Left kidney (tissue), 2 donors: ENCODE data around the gene TXNRD2. TPM values are rescaled to one million over a fixed set of nuclear protein-coding genes. Genes with fewer than 3 reads are reported as not detected.

ENCODE experiments used
- DNase-seq: peaks from one replicate; pipeline ENCODE4 v3.0.0-alpha.2; 2013
- polyA plus RNA-seq: library from polyadenylated mRNA; unstranded; fragments of 120-200 nt; gene quantifications from one replicate; pipeline ENCODE4 v1.2.1, GENCODE V29; 2013; ENCODE audit not compliant: insufficient read length

The TXNRD2 gene
- polyA plus RNA-seq, 1 donor = 27.7 TPM

- no peak for DNase-seq
These were observed 77.0 kb downstream of the TXNRD2 start for GRCh38 chr22:19864538-19865106.

DNA sequence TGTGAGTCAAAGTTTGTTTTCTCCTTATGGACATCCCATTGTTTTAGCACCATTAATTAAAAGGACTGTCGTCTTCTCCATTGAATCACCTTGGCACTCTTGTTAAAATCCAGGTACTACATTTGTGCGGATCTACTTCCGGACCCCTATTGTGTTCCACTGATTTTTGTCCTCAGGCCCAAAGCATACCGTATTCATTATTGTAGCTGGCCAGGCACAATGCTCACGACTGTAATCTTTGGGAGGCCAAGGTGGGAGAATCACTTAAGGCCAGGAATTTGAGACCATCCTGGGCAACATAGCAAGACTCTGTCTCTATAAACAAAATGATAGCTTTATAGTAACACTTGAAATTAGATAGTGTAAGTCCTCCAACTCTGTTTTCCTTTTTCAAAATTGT is 78.0 kb downstream of the TXNRD2 start:
- no peak for DNase-seq

DNA sequence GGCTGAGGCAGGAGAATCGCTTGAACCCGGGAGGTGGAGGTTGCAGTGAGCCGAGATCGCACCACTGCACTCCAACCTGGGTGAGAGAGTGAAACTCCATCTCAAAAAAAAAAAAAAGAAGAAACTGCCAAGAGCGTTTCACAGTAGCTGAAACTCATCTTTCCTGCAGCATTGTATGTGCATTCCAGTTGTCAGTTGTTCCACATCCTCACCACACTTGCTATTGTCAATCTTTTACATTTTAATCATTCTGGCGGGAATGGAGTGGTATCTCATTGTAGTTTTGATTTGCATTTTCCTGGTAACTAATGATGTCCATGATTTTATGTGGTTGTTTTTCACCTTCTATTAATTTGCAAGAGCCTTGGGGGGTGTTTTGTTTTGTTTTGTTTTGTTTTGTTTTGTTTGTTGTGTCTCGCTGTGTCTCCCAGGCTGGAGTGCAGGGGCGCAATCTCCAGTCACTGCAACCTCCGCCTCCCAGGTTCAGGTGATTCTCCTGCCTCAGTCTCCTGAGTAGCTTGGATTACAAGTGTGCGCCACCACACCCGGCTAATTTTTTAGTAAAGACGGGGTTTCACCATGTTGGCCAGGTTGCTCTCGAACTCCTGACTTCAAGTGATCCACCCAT is 78.9 kb downstream of the TXNRD2 start:
- DNase-seq = no peak

GRCh38 chr22:19859861-19860510 is 81.6 kb downstream of the TXNRD2 start:
- DNase-seq = no peak

GRCh38 chr22:19857382-19857781 is 84.2 kb downstream of the TXNRD2 start:
- DNase-seq = no peak

GRCh38 chr22:19855504-19856409 is 85.9 kb downstream of the TXNRD2 start:
- peak; percentile 59 for DNase-seq

- peak; percentile 96 for DNase-seq
These were observed 86.7 kb downstream of the TXNRD2 start, which contains the start of the genes GNB1L and RTL10 for GRCh38 chr22:19854778-19855503. Gene GNB1L, minus strand, starts transcription at chr22:19854874. Its CDS starts 33,519 bp downstream, at chr22:19821355. Gene RTL10, minus strand, starts transcription at chr22:19854874. Its CDS starts 2,613 bp downstream, at chr22:19852261.

DNA sequence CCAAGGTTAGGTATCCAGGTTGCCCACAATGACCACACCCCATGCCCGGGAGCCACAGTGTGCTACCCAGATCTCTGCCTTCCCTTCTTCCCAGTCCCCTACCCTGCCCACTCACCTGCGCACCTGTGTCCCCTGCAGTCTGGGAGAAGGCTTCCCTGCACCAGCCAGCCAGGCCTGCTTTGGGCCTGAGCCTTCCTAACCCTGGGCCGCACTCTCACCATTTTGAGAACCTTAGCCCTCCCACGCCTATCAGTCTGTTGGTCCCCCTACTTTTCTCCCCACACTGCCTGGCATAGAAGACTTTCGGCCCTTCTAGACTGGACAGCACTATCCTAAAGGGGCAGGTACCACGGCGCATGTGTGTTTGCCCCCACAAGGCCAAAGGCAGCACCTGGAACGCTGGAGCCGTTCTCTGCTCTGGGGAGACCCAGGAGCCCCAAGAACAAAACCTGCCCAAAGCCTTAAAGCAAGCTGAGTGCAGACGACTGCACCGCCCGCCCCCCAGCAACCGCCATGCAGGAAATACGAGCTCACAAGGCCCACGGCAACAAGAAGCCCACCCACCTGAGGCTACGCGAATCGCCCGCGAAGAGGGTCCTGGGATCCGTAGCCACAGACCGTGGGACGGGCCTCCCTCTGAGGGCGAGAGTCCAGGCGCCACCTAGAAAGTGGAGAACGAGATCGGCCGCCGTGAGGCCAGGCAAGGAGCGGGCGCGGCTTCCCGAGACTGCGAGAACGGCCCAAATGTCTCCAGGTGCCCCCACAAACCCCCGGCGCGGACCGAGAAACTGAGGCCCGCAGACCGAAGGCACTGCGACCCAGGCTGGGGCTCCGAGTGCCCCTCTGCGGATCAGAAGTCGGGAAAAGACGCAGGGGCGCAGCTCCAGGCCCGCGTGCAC is 87.5 kb downstream of the TXNRD2 start:
- no peak for DNase-seq

DNA sequence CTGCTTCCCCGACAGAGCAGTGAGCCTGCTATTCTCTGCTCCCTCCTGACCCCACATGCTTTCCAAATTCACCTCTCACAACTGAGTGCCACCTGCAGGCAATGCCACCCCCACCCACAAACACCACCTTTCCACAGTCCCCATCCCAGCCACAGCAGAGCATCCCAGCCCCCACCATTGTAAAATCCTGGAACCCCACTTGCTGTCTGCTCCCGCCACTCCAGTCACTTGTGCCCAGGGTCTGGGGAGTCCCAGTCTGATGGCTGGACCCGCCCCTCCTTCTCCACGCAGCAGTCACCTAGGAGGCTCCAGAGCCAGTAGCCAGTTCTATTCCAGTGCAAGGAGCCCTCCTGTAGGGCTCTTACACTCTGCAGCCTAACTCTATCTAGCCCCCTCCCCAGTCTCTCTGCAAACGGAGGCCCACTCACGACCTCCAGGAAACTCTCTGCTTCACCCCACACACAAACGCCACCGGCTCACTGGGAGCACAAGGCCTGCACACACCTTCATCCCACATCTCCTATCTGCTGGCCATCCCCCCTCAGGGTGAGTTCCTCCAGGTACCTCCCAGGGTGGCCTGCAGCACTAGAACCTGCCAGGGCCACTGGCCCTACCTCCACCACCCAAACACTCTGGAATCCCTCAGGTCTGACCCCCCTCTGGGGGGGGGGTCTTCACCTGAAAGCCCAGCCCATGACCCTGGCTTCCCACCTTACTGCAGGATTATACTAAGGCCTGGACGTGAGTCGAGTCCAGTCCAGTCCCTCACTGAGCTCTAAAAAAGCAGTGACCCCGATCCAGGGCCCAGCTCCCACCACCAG is 88.3 kb downstream of the TXNRD2 start:
- DNase-seq = no peak

- no peak for DNase-seq
These were observed 89.3 kb downstream of the TXNRD2 start for GRCh38 chr22:19852177-19852781.

- DNase-seq = no peak
These were observed 90.1 kb downstream of the TXNRD2 start for GRCh38 chr22:19851291-19852176.

DNA sequence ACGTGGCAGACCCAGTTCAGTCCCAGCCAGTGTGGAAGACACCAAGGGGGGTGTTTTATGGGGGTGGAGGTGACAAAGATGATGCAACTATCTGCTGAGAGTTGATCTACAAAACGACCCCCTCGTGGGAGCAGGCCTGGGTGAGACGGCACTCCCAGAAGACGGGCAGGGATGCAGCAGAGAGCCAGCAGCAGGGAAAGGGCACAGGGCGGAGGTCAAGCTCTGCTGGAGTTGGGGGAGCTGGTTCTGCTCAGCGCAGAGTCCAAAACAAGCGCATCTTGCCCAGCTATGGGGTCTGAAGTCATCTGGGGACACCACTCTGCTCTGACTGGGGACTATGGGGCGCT is 90.9 kb downstream of the TXNRD2 start:
- DNase-seq = no peak

- DNase-seq = peak; percentile 31
These were observed 91.5 kb downstream of the TXNRD2 start for GRCh38 chr22:19849835-19850762.

DNA sequence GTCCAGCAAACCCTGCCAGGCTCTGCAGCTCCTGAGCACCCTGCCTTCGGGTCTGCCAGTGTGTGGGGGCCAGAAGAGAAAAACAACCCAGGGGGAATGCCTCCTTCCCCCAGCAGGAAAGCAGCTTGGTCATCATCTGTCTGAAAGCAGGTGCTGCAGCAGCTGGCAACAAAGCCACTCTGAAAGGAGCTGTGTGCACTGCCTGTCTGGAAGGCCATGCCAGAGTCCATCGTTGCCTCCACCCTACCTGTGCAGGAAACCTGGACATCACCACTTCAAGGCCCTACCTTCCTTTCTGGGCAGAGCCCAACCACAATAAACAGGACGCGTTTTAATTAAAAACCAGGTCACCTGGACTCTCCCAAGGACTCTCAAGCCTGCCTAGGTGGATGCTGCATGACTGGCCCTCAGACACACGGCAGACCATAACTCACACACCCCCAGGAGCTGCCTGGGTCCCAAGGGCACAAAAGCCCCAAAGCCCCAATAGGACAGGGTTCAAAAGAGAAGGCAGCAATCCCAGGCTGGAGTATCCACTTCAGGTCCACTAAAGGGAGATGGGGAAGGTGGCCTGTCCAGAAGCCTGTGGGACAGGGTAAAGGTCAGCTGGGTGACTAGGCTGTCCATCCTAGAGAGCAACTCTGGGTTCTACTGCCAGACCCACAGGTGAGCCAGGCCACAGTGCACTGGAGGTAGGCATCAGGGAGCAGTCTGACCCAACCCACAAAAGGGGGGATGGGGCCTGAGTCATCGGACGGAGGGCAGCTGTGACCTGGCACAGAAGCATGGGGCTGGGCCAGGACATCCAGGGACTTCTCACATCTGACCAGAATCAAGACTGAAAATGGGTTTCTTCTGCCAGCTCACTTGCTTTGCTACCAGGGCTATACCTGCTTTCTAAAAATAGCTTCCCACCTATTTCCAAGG is 93.1 kb downstream of the TXNRD2 start:
- no peak for DNase-seq

GRCh38 chr22:19847345-19847632 is 94.3 kb downstream of the TXNRD2 start:
- no peak for DNase-seq
